ENCODE data around the gene EVX1. TPM values are rescaled to one million over a fixed set of nuclear protein-coding genes. Genes with fewer than 3 reads are reported as not detected.

The EVX1 gene
- total and polyA plus RNA-seq, 10 donors = not detected

DNA sequence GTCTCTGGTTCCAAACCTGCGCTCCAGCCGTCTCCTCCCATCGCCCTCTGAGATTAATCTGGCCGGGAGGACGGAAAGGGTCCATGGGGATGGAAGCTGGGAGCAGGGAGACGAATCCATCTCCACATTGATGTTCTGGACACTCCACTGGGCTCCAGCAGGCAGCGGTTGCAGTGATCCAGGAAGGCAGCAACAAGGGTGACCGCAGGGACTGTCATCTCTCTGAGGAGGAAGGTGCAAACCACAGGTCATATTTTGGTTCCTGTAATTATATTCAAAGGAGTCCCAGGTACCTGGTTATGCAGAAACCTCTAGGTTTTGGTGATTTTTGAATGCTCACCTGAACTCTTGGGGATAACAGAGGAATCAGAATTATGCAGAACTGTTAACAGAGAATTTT, 54.8 kb downstream of the EVX1 start:
- no peak for DNase-seq
- intact Hi-C loops (cut with DNase I; ENCODE audit: low total_unique reads) = no loop called here

More for the DNA sequence above, 54.8 kb downstream of the EVX1 start:
- no peak overlapping the region for H3K4me3 ChIP-seq
- peaks cover 0 to 12% (median 0%) of the 10 kb centered on the region in 7 donors for H3K27me3 ChIP-seq (replicated peaks in 1 of 7)
- no peak for TF ChIP-seq POLR2A (IDR thresholded peaks at IDR 0.05)
- no peak for TF ChIP-seq CTCF (IDR thresholded peaks at IDR 0.05 in 8 of 11, conservative IDR thresholded peaks at IDR 0.05 in 3 of 11)
- TF ChIP-seq POLR2AphosphoS5 (IDR thresholded peaks at IDR 0.05) = no peak
- H3K27ac ChIP-seq = no peak overlapping the region
- WGBS, 5 donors = 57 to 72% (median 65%) methylated on average over 5 to 8 of the region's 8 CpGs
- no peaks in the 10 kb centered on the region for H3K4me1 ChIP-seq
- peaks cover 0 to 1% (median 0%) of the 10 kb centered on the region in 8 donors for H3K9me3 ChIP-seq
- H3K36me3 ChIP-seq = no peaks in the 10 kb centered on the region

Other genes starting within 250 kb of the EVX1 start
- gene HOXA1, start 146.8 kb upstream of the EVX1 start, total RNA-seq = 1 to 10 TPM; 1.1 to 4.1 (median 1.7) TPM
- gene HOXA1, start 146.8 kb upstream of the EVX1 start, polyA plus RNA-seq = 1 to 10 TPM in 1 of 3 donors, under 1 TPM in 2; 0.33 to 1.3 (median 0.82) TPM
- gene HOXA2, start 140.1 kb upstream of the EVX1 start, total RNA-seq = 1 to 10 TPM in 4 of 7 donors, under 1 TPM in 3; 0.70 to 2.8 (median 1.3) TPM
- gene HOXA2, start 140.1 kb upstream of the EVX1 start, polyA plus RNA-seq = under 1 TPM; 0.41 to 0.83 (median 0.55) TPM
- gene HOXA4, start 112.0 kb upstream of the EVX1 start, total RNA-seq = 10 to 100 TPM in 1 of 7 donors, 1 to 10 TPM in 6; 2.7 to 10.8 (median 4.6) TPM
- gene HOXA4, start 112.0 kb upstream of the EVX1 start, polyA plus RNA-seq = 1 to 10 TPM; 2.1 to 5.9 (median 3.6) TPM
- gene HOXA5, start 99.1 kb upstream of the EVX1 start, total RNA-seq = 1 to 10 TPM; 3.0 to 9.3 (median 6.9) TPM
- gene HOXA5, start 99.1 kb upstream of the EVX1 start, polyA plus RNA-seq = 1 to 10 TPM; 1.6 to 2.3 (median 2.2) TPM
- gene HOXA6, start 95.0 kb upstream of the EVX1 start, total RNA-seq = 1 to 10 TPM in 5 of 7 donors, under 1 TPM in 2; 0.38 to 2.0 (median 1.4) TPM
- gene HOXA6, start 95.0 kb upstream of the EVX1 start, polyA plus RNA-seq = under 1 TPM in 1 of 3 donors, not detected in 2; 0.26 TPM
- gene HOXA3, start 90.2 kb upstream of the EVX1 start, total RNA-seq = 1 to 10 TPM in 5 of 7 donors, under 1 TPM in 2; 0.51 to 6.1 (median 2.2) TPM
- 1 to 10 TPM in 1 of 3 donors, under 1 TPM in 2; 0.57 to 1.4 (median 0.62) TPM for gene HOXA3, start 90.2 kb upstream of the EVX1 start, polyA plus RNA-seq
- 1 to 10 TPM; 1.0 to 8.0 (median 2.6) TPM for gene HOXA7, start 86.1 kb upstream of the EVX1 start, total RNA-seq
- gene HOXA7, start 86.1 kb upstream of the EVX1 start, polyA plus RNA-seq = 1 to 10 TPM in 1 of 3 donors, under 1 TPM in 2; 0.55 to 1.4 (median 0.80) TPM
- 1 to 10 TPM in 5 of 7 donors, under 1 TPM in 2; 0.51 to 3.0 (median 1.2) TPM for gene HOXA9, start 77.3 kb upstream of the EVX1 start, total RNA-seq
- gene HOXA9, start 77.3 kb upstream of the EVX1 start, polyA plus RNA-seq = under 1 TPM; 0.46 to 0.54 (median 0.48) TPM
- gene HOXA10, start 68.5 kb upstream of the EVX1 start, total RNA-seq = under 1 TPM in 3 of 7 donors, not detected in 4; 0.13 to 0.72 (median 0.56) TPM
- under 1 TPM; 0.05 to 0.22 (median 0.19) TPM for gene HOXA10, start 68.5 kb upstream of the EVX1 start, polyA plus RNA-seq
- gene HOXA11, start 57.6 kb upstream of the EVX1 start, total RNA-seq = not detected
- not detected for gene HOXA11, start 57.6 kb upstream of the EVX1 start, polyA plus RNA-seq
- gene HOXA13, start 42.7 kb upstream of the EVX1 start, total RNA-seq = not detected
- not detected for gene HOXA13, start 42.7 kb upstream of the EVX1 start, polyA plus RNA-seq

All from spleen (tissue), 11 donors.